C4-2B (cell line): Measurements from ENCODE around the gene ID2.
A peak's percentile ranks its signal among the peaks of the same experiment; 100 is the strongest.

Source experiments
- H3K27ac ChIP-seq: fragments of 450-650 bp; 2 replicates; pipeline ENCODE4 v1.5.1; 2017
- CTCF ChIP-seq: fragments of 450-650 bp; conservative IDR thresholded peaks from 2 replicates; pipeline ENCODE4 v1.5.1; 2017; ENCODE audit warnings: mild to moderate bottlenecking
- ZFX ChIP-seq: fragments of 450-650 bp; IDR thresholded peaks from 2 replicates; pipeline ENCODE4 v1.6.1; 2017

The ID2 gene

DNA sequence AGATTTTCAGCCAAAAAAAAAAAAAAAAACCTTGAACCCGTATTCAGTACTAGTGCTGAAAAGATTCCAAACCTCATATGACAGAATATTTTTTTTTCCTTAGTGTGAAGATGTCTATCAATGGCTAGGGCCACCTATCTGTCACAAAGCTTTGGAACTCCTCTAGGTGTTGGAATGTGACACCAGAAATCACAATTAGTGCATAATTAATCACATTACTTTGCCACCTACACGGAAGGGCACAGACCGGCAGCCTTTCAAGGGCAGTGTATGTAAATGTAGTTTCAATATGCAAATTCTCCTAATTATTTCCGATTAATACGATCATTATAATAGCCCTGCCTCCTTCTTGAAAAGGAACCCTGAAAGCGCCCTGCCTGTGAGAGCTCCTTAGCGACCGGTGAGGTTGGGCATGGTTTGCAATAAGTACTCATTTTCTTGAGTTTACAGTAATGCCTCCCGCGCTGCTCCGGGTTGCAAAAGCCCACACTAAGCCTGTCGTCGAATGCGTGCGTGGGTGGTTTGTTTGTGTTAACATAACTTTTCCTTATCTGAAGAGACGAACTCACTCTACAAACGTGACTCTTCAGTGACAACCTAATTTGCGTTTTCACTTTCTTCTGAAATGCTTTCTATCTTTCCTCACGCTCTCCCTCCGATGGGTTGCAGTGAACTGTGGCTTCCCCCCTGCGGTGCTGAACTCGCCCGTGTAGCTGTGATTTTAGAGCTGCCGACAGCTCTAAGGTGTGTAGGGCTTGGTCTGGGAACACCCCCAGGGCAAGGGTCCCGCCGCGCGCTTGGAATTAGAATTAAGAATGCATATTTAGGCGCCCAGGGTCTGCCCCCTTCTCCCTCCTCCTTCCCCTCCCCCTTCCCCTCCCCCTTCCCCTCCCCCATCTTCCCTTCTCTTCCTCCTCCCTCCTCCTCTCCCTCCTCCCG lies 765 bp upstream of the ID2 start:
- H3K27ac ChIP-seq, result peak overlapping the region; percentile 84
- TF ChIP-seq CTCF (no peak), ZFX (no peak)

- peak overlapping the region; percentile 59 for H3K27ac ChIP-seq
- TF ChIP-seq ZFX, result no peak
- TF ChIP-seq CTCF, result no peak
Observed at GRCh38 chr2:8682719-8683667, 1.1 kb downstream of the ID2 start.

DNA sequence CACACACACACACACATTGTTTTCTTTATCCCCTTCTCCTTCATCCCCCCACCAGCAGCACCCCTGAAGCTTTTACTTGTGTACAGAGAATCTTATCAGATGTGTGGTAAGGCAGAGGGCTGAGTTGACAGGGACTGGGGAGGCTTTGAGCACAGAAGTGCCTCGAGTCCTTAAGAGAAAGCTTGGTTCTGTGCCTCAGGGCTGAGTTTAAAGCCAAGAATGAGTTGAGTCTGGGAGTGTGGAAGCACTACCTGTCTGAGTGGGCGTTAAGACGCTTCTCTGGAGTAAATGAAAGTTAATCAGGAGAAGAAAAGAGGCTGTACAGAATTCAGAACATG lies 2.7 kb downstream of the ID2 start:
- H3K27ac ChIP-seq, result peak overlapping the region; percentile 78
- TF ChIP-seq CTCF (no peak), ZFX (no peak)

DNA sequence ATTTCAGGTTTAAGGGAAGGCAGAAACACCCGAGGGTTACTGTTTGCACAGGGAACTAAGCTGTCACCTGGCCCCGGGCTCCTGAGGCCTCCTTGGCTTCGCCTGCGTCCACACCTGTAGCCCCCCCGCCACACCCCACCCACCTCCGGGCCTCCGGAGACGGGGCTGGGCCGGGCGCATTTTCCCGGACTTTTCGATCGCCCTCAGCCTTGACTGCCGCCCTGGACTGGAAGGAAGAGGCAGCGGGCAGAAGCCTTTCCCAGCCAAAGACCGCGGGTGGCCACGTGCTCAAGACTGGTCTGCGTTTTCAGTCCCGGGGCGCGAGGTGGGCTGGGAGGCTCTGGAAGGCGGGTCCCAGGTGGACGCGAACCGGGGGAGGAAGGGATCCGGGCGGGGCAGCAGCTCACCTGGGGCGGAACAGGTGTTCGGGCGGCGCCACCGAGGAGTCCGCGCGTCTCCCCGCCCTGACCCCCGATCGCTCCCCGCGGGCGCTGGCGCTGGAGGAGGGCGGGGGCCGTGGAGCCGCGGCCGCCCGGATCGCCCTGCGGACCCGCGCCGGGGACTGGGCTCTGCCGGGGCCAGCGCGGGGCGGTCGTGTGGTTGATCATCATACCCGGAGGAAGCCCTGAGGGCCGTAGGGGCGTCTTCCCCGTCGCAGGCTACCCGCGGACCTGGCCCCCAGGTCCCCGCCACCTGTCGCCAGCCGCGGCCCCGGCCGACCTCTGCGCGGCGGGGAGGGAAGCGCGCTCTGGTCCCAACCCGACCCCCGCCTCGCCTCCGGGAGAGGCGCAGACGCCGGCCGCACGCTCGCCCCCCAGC lies 3.2 kb downstream of the ID2 start:
- H3K27ac ChIP-seq, result peak overlapping the region; percentile 78
- TF ChIP-seq ZFX (no peak), CTCF (no peak)

DNA sequence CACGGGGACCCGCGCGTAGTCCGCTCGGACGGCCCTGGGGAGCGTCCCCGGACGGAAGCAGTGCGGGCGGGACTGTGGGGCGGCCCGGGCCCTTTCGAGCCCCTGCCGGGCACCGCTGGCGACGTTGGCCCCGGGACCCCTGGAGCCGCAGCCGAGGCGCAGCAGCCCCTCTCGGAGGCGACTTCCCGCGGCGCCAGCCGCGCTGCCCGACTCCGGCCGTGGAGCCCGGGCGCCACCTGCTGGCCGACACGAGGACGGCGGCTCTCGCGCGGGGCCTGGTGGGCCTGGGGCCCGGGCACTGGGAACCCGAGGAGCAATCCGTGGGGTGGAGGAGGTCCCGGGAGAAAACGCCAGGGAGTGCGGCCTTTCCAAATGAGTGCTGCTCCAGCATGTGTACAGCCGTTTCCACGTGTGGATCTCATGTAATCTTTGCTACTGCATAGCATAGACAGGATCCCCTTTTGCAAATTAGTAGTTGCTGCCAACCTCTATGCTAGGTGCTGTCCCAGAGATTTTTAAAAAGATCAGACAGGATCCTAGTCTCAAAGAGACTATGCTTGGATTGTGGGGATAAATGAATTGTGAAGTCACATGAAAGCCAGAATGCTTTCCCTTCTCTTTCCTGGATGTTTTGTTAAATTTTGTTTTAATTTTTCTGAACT lies 4.0 kb downstream of the ID2 start:
- peak overlapping the region; percentile 78 for H3K27ac ChIP-seq
- peak; percentile 97 for TF ChIP-seq CTCF
- no peak for TF ChIP-seq ZFX

- no peak overlapping the region for H3K27ac ChIP-seq
- TF ChIP-seq CTCF (no peak), ZFX (no peak)
Observed at GRCh38 chr2:8691859-8692437, 10.1 kb downstream of the ID2 start.
